Endometrial microvascular endothelial cells (primary cell): Measurements from ENCODE around the gene ZFYVE1. TPM values are rescaled to one million over a fixed set of nuclear protein-coding genes. Genes with fewer than 3 reads are reported as not detected.
"Not testable (repeated sequence)": the region's sequence is repeated elsewhere in the genome, so short reads cannot be mapped to it uniquely, and the experiment has no call there.

Experiments used
- in situ Hi-C: cut with HindIII; loops from 2 replicates; pipeline ENCODE4 v1.10.0; 2017; ENCODE audit warnings: low sequenced_read_pairs, low pct_unique_long_range_greater_than_20kb; ENCODE audit errors: inconsistent ontology term
- total RNA-seq: library from RNA; depleted of rRNA; stranded (reverse); fragments of >200 nt; gene quantifications from one replicate; pipeline ENCODE4 v1.2.3, GENCODE V29; 2015; ENCODE audit errors: inconsistent ontology term

ZFYVE1 gene
- total RNA-seq, 1 donor from 2014 or later = 16.3 TPM

DNA sequence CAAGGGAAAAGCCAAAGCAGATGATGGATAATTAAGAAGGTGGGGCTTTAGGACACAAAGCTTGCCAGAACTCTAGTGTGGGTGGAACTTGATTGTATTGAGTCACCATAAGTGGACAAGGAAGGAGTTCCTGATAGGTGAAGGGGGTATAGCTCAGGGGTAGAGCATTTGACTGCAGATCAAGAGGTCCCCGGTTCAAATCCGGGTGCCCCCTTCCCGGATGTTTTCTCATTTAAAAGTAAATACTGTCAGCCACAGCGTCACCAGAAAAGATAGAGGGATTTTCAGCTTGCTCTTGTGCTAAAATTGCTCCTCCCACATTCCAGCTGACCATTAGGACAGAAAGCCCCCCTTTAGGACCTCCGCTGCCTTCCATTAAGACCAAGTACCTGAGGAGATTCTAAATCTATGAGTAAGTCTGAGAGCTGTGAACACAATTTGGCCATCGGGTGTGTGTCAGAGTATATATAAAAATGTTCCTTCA is 64.0 kb downstream of the ZFYVE1 start:
- in situ Hi-C loops = no loop called here

GRCh38 chr14:72962336-72962754 is 64.6 kb downstream of the ZFYVE1 start:
- in situ Hi-C loops = not testable (repeated sequence)

DNA sequence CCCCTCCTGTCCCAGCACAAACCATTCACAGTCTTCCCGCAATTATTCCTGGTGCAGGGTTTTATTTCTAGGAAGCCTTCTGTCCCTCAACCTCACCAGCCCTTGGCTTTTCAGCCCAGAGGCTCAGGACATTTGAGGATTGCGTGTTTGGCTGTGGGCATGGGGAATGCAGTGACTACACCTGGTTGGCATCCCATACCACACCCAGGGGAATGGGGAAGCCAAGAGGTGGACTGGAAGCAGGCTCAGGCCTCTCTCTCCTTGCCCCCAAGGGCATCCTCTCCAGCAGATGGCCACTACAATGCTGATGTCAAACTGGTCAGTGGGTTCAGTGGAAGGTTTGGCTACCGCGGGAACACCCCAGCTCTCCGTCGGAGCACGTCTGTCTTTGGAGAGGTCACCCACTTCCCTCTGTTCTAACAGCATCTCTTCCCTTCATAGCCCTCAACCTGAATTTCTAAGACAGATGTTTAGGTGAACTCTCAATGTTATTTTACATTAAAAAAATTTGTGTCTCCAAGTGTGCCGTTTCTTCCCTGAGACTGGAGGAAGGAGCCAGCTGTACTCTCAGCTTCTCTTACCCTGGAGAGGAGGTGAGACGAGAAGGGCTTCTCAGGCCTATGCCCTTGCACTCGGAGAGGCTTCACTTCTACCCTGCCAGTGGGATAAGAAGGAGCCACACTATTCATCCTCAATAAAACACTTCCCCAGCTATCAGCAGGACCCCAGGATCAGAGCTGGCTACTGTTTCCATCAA is 65.1 kb downstream of the ZFYVE1 start:
- in situ Hi-C loops = no loop called here

GRCh38 chr14:72961016-72961415 is 65.9 kb downstream of the ZFYVE1 start:
- in situ Hi-C loops = not testable (repeated sequence)

- in situ Hi-C loops = no loop called here
These were observed 68.4 kb downstream of the ZFYVE1 start for GRCh38 chr14:72958548-72958947.

- in situ Hi-C loops = no loop called here
These were observed 69.7 kb downstream of the ZFYVE1 start for GRCh38 chr14:72957213-72957612.

GRCh38 chr14:72956741-72957140 is 70.2 kb downstream of the ZFYVE1 start:
- in situ Hi-C loops = not testable (repeated sequence)

DNA sequence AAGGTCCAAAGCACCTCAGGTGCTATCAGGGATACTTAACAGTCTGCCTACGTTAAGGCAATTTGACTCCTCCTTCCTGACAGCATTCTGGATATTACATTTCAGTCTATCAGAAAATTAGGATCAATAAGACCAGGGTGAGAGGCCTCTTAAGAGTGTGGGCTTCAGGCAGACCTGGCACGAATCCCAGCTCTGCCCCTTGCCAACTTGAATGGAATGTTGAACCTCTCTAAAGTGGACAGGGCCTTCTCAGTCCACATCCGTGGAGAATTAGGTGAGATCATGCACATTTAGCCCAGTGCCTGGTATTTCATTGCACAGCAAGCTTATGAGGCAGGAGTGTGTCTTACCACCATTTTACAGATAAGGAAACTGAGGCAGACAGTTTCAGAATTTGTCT is 74.7 kb downstream of the ZFYVE1 start:
- in situ Hi-C loops = no loop called here

DNA sequence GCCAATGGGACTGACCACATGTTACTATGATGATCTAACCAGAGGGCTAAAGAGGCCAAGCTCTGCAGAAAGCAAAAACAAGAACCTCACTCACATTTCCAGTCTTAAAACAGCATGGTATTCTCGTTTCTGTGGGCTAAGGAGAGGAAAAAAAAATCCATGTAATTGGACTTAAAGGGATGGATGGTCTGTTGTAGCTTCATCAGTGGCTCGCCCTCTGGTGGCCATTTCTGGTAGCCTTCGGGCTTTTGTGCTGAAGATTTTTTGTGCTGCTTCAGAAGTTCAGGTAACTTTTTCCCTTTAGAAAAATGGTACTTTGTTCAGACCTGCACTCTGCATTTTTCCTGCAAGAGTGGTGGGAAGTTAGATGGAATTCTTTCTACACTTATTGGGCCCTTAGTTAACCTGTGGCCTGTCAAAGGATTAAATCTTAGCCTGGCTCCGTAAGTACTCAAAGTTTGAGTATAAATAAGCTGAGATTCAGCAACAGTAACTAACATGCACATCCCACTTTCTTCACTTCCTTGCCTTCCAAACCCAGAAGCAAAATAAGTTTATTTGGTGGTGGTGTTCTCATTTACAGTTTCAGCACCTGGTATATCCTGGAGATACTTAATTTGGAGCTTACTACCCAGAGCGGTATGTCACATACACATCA is 78.3 kb downstream of the ZFYVE1 start:
- in situ Hi-C loops = no loop called here

- in situ Hi-C loops = no loop called here
These were observed 79.3 kb downstream of the ZFYVE1 start for GRCh38 chr14:72947366-72948160.

DNA sequence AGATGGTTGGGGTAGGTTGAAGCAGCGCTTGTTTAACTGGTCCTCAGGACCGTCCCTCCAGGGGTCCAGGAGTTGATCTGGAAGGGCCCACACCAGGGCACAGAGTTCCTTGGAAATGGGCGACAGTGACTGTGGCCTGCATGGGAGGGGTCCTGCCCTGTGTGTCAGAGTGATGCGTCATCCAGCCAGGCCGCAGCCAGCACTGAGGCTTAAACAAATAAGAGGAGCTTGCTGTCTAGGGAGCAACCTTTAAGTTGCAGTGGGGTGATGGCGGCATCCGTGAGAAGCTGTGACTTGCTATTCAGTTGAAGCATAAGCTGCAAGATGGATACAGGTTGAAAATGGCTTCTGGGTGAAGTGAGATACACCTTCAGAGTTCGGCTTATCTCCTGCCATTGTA is 80.4 kb downstream of the ZFYVE1 start:
- in situ Hi-C loops = no loop called here

- in situ Hi-C loops = no loop called here
These were observed 81.4 kb downstream of the ZFYVE1 start for GRCh38 chr14:72945356-72946027.

DNA sequence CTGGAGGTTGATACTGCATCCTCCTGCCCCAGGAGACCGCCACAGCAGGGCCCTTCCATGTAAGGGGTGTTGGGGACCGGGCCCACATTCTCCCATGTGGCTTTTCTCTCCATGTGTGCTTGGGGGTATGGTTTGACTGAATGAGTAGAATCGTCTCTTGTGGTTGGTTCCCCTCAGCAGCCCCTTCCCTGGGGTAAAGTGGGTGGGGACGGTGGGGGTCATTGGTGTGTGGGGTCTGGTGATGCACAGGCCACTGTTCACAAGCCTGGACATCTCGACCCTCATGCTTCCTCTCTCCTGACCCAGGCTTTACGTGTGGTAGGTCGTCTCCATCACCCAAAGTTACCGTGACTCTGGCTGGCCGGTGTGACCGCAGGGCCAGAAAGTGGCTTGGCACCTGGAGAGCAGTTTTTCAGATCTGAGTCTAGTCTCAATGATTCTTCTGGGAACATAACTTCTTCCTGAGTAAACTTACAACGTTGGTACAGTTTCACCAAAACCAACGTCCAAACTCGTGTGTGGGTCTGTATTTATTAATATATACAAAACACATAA is 83.0 kb downstream of the ZFYVE1 start:
- in situ Hi-C loops = no loop called here

GRCh38 chr14:72942934-72943333 is 84.0 kb downstream of the ZFYVE1 start:
- in situ Hi-C loops = no loop called here

DNA sequence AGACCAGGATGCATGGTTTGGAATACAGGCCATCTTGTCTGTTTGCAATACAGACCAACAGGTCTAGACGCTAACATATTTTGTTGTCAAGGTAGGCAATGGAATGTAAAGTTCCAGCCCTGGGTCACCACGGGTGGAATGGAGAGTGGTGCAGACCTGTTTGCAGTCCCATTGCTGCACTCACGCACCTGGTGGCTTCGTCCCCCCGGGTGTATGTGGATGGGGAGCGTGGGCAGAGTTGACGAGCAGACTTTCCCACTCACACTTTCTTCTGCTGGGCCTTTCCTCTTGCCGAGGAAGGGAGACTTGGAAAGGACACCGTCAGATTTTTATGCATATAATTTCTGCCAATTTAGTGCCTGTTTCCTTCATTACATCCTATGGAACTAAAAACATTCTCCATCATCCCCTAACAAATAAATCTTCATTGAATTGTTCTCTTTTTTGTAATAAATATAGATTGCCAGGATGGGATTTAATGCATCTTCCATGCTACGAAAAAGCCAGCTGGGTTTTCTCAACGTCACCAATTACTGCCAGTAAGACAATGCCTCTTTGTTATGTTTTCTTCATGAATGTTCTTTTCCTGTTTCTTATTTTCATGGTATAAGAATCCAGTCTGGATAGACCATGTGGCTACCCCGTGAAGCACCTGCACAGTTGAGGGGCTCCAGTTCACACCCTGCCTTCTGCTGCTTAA is 85.5 kb downstream of the ZFYVE1 start:
- in situ Hi-C loops = no loop called here

DNA sequence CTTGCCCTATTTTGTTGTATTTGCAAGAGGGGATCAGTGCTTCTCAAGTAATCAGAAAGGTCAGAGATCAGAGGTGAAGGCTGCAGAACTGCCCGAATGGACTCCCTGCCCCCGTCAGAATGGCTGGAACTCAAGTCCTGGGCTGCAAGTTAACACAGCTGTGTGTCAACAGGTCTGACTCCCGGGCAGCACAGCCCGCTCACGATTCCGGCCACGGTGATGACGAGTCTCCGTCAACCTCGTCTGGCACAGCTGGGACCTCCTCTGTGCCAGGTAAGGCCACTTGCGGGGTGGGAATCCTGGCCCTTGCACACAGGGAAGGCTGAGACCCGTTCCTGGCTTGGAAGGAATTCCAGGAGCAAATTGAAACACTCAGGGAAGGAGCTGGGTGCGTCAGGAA is 87.3 kb downstream of the ZFYVE1 start:
- in situ Hi-C loops = no loop called here

DNA sequence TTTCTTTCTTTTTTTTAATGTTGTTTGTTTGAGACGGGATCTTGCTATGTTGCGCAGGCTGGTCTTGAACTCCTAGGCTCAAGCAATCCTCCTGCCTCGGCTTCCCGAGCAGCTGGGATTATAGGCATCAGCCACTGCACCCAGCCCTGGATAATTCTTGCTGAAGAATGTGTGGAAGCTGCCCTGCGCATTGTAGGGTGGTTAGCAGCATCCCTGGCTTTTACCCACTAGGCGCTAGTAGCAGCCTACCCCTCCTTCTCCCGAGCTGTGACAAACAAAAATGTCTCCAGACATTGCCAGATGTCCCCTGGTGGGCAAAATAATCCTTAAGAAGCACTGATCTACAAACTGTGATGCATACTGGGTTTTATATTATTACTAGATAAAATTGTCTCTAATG is 94.0 kb downstream of the ZFYVE1 start:
- in situ Hi-C loops = no loop called here

DNA sequence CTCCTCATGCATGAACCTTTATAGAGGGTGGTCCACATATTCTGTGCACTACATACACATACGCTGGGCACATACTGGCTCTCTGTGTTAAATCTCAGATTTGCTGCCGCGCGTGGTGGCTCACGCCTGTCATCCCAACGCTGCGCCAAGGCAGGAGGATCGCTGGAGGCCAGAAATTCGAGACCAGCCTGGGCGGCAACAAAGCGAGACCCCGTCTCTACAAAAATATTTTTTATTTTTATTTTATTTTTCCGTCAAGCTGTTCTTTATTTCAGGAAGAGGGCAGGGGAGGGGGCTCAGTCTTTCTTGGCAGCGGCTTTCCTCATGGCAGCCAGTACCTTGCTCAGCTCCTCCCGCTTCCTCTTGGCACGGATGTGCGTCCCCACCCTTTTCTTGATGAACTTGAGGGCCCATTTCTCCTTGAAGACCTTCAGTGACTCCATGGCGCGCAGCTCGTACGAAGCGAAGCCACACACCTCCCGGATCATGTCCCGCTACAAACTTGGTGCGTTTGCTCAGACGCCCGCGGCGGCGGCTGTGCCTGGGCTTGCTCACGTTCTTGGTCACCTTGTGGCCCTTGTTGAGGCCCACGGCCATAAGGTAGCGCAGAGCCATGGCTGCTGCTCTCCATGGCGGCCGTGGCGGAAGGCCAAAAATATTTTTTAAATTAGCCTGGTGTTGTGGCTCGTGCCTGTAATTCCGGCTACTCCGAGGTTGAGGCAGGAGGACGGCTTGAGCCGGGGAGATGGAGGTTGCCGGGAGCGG is 97.4 kb downstream of the ZFYVE1 start:
- in situ Hi-C loops = no loop called here
